ENCODE results near the gene STK32A. TPM values are rescaled to one million over a fixed set of nuclear protein-coding genes. Genes with fewer than 3 reads are reported as not detected.
A peak's percentile ranks its signal among the peaks of the same experiment; 100 is the strongest.
"Not testable (repeated sequence)": the region's sequence is repeated elsewhere in the genome, so short reads cannot be mapped to it uniquely, and the experiment has no call there.

STK32A gene
- total and polyA plus RNA-seq, 10 donors = 0.15 to 3.1 (median 0.90) TPM

DNA sequence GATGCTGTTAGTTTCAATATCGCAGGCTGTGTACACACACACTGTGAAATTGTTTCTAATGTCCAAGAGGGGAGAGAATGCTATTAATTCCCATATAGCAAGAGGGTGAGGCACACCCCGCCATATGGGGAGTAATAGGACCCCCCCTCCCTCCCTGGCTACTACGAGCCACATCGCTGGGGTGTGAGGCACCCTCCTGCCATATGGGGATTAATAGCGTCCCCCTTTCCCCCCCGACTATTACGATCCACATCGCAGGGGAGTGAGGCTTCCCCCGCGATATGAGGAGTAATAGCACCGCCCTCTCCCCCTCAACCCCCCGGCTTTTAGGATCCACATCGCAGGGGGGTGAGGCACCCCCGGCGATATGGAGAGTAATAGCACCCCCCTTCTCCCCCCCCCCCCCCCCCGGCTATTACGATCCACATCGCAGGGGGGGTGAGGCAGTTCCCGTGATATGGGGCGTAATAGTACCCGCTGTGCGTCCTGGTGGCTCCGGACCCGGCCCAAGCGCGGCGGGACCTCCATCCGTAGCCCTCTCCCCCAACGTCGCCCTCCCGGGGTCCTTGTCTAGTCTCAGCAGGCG is 494 bp upstream of the STK32A start:
- H3K4me1 ChIP-seq = peaks cover 0 to 14% (median 7%) of the 10 kb centered on the region in 6 donors
- no peak overlapping the region for H3K27ac ChIP-seq
- no peaks in the 10 kb centered on the region for H3K9me3 ChIP-seq
- H3K36me3 ChIP-seq = no peaks in the 10 kb centered on the region
- WGBS, 5 donors = 6 to 17% (median 9%) methylated on average over 9 to 32 of the region's 32 CpGs
- peaks cover 0 to 68% (median 34%) of the 10 kb centered on the region in 7 donors for H3K27me3 ChIP-seq (replicated peaks in 1 of 7)
- peak overlapping the region; percentile 9 to 64 (median 32) for H3K4me3 ChIP-seq
- TF ChIP-seq, protein P1, sequence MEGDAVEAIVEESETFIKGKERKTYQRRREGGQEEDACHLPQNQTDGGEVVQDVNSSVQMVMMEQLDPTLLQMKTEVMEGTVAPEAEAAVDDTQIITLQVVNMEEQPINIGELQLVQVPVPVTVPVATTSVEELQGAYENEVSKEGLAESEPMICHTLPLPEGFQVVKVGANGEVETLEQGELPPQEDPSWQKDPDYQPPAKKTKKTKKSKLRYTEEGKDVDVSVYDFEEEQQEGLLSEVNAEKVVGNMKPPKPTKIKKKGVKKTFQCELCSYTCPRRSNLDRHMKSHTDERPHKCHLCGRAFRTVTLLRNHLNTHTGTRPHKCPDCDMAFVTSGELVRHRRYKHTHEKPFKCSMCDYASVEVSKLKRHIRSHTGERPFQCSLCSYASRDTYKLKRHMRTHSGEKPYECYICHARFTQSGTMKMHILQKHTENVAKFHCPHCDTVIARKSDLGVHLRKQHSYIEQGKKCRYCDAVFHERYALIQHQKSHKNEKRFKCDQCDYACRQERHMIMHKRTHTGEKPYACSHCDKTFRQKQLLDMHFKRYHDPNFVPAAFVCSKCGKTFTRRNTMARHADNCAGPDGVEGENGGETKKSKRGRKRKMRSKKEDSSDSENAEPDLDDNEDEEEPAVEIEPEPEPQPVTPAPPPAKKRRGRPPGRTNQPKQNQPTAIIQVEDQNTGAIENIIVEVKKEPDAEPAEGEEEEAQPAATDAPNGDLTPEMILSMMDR (IDR thresholded peaks at IDR 0.05 in 8 of 11, conservative IDR thresholded peaks at IDR 0.05 in 3 of 11) = no peak
- TF ChIP-seq POLR2A (IDR thresholded peaks at IDR 0.05) (no peak), POLR2AphosphoS5 (IDR thresholded peaks at IDR 0.05) (no peak)
- intact Hi-C loops (cut with DNase I; ENCODE audit: low total_unique reads) = no loop called here
- DNase-seq = no peak

DNA sequence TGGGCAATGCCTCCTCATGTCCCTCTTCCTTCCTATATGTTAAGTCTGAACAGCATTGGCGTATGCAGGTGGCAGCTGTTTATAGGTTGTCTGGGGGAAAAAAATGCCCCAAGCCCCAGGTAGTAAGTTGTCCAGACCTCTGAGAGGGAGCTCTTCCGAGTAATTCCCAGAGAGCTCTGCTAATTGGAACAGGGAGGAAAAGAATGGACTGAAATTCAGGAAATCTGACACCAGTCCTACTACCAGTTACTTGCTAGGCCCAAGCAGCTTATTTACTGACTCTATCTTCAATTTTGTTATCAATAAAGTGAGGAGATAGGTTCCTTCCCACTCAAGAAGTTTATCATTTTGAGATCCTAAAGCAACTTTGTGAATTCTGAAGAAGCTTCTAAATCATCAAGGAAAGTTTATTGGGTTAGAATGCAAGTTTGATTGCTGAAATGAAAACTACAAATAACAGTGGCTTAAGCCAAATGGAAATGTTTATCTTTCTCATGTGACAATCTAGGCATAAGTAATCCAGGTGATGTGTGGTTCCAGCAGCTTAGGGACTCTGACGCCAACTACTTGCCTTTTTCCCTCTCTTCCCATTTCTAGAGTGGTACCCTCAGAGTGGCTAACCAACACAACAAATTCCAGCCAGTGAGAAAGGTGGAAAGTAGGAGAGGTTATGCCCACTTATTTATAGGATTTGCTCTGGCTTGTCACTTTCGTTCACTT is 5.6 kb downstream of the STK32A start:
- no peak for DNase-seq
- WGBS, 5 donors = 80 to 92% (median 83%) methylated on average over 4 of the region's 4 CpGs
- intact Hi-C loops (cut with DNase I; ENCODE audit: low total_unique reads) = no loop called here
- Histone ChIP-seq H3K27ac (no peak overlapping the region), H3K9me3 (no peaks in the 10 kb centered on the region), H3K4me3 (no peak overlapping the region), H3K4me1 (no peaks in the 10 kb centered on the region), H3K36me3 (no peaks in the 10 kb centered on the region), H3K27me3 (replicated peaks in 1 of 7) (peaks cover 0 to 31% (median 14%) of the 10 kb centered on the region in 7 donors)
- TF ChIP-seq POLR2A (IDR thresholded peaks at IDR 0.05) = no peak
- TF ChIP-seq, protein P1 (IDR thresholded peaks at IDR 0.05 in 8 of 11, conservative IDR thresholded peaks at IDR 0.05 in 3 of 11) = no peak
- no peak for TF ChIP-seq POLR2AphosphoS5 (IDR thresholded peaks at IDR 0.05)

DNA sequence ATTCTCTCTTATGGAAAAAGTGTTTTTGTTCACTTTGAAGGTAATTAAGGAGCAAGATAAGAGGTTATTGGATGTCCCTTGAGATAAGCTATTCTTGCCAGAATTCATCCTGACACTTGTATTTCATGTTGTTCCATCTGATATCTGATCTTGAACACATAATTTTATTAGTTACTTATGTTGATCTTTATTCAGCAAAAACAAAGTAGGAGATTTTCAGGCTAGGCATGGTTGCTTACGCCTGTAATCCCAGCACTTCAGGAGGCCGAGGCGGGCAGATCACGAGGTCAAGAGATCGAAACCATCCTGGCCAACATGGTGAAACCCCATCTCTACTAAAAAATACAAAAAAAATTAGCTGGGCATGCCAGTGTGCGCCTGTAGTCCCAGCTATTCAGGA is 8.4 kb downstream of the STK32A start:
- intact Hi-C loops (cut with DNase I; ENCODE audit: low total_unique reads); DNase-seq; H3K36me3 ChIP-seq; H3K27ac ChIP-seq; H3K9me3 ChIP-seq; H3K27me3 ChIP-seq (replicated peaks in 1 of 7); H3K4me1 ChIP-seq; H3K4me3 ChIP-seq: not testable (repeated sequence)
- 80 to 91% (median 88%) methylated on average over 2 to 6 of the region's 6 CpGs for WGBS, 5 donors

DNA sequence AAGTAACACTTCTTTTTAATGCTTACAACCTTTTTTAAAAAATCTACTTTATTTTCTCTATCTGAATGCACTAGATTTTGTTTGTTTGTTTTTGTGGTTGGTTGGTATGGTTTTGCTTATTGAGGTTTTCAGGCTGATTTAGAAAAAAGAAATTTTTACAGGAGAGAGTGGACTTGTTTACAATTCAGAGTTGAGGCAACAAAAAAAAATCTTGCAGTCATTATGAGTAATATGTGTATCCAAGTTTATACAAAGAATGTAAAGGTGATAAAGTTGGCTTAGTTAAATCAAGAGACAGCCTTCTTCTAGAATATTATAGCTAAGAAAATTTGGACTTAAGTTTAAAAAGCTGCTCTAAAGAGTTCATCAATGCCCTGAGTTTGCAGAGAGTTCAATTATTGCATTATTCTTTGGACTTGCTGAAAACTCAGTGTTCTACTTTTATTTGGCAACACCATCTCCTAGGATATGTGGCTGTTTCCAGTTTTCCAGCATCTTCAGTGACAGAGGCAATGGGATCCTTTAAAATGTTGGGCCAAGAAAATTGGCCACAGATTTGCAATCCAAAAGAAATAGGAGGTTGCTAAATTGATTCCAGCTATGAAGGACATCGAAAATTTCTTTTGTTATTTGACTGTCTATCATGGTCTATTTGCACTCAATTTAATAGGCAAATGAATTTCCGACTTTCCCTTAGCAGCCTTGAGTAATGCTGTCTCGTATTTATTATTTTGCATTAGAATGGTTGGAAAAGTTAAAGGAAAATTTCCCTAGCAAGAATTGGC is 10.7 kb downstream of the STK32A start:
- Histone ChIP-seq H3K9me3 (no peaks in the 10 kb centered on the region), H3K27me3 (replicated peaks in 1 of 7) (no peaks in the 10 kb centered on the region), H3K27ac (no peak overlapping the region), H3K36me3 (no peaks in the 10 kb centered on the region), H3K4me3 (no peak overlapping the region), H3K4me1 (no peaks in the 10 kb centered on the region)
- TF ChIP-seq POLR2A (IDR thresholded peaks at IDR 0.05) (no peak), POLR2AphosphoS5 (IDR thresholded peaks at IDR 0.05) (no peak)
- TF ChIP-seq, protein P1 (IDR thresholded peaks at IDR 0.05 in 8 of 11, conservative IDR thresholded peaks at IDR 0.05 in 3 of 11) = no peak
- DNase-seq = no peak
- 61 to 78% (median 74%) methylated on average over 3 of the region's 3 CpGs for WGBS, 5 donors
- intact Hi-C loops (cut with DNase I; ENCODE audit: low total_unique reads) = no loop called here

Measured in spleen (tissue), 11 donors.